ENCODE measurements around the gene NLRC4.

Gene NLRC4

DNA sequence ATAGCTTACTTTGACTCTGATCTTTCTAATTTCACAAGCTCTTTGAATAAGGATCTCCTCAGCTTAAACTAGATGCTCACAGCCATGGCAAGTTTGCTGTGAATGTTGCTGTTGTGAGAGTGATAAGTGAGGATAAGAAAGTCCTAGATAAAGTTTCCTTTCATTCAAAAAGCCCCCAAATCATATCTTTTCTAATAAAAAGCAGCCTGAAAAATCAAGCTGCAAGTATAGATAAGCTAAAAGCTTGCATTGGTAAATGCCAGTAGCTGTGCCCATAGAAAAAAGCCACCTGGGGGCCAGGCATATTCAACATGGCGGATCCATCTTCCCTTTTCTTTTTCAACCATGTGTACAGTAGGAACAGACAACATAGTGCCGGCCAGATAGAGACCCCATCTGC is 4.3 kb downstream of the NLRC4 start:
- no peak overlapping the region for H2BK120ac ChIP-seq (ENCODE audit: insufficient read depth, low read length, poor library complexity)
- H2AK5ac ChIP-seq (ENCODE audit: low read length) = no peak overlapping the region
- H4K8ac ChIP-seq (ENCODE audit: low read depth, low read length) = no peak overlapping the region
- no peak overlapping the region for H4K12ac ChIP-seq (ENCODE audit: low read depth, low read length)
- H3K4ac ChIP-seq (ENCODE audit: low read depth, low read length) = no peak overlapping the region
- H2BK12ac ChIP-seq (ENCODE audit: low read length) = no peak overlapping the region
- H3K4me1 ChIP-seq (ENCODE audit: control insufficient read depth in 1 of 2, insufficient read depth in 2 of 2, low read length in 2 of 2) = no peaks in the 10 kb centered on the region
- H3K23ac ChIP-seq (ENCODE audit: low read length) = no peak overlapping the region
- H3K4me3 ChIP-seq (ENCODE audit: low read depth, low read length) = no peak overlapping the region
- H4K91ac ChIP-seq (ENCODE audit: low read depth, low read length) = no peak overlapping the region
- H3K9ac ChIP-seq (ENCODE audit: low read length) = no peak overlapping the region
- no peak for DNase-seq
- no peak overlapping the region for H3K4me2 ChIP-seq (ENCODE audit: low read length)
- H3K79me2 ChIP-seq (ENCODE audit: control insufficient read depth, insufficient read depth, low read length, poor library complexity) = no peaks in the 10 kb centered on the region
- no peaks in the 10 kb centered on the region for H3K79me1 ChIP-seq (ENCODE audit: low read length)
- no peak overlapping the region for H2BK5ac ChIP-seq (ENCODE audit: low read depth, low read length, poor library complexity)
- H3K27me3 ChIP-seq (ENCODE audit: insufficient read depth, low read length) = no peaks in the 10 kb centered on the region
- no peak overlapping the region for H2AFZ ChIP-seq (ENCODE audit: insufficient read depth, low read length, poor library complexity)
- H3K14ac ChIP-seq (ENCODE audit: low read length) = no peak overlapping the region
- no CpG with 5 or more reads among the region's 2 CpGs for WGBS (ENCODE audit: extremely low coverage, insufficient coverage, insufficient read length)
- no peaks in the 10 kb centered on the region for H3K36me3 ChIP-seq (ENCODE audit: control insufficient read depth in 1 of 2, insufficient read depth in 2 of 2, low read length in 2 of 2)
- no peak overlapping the region for H3K18ac ChIP-seq (ENCODE audit: low read length)
- no peaks in the 10 kb centered on the region for H3K9me3 ChIP-seq (ENCODE audit: insufficient read depth, low read depth, low read length)
- H3K27ac ChIP-seq (ENCODE audit: low read depth, low read length) = no peak overlapping the region

- WGBS (ENCODE audit: extremely low coverage, insufficient coverage, insufficient read length) = no CpG with 5 or more reads among the region's 13 CpGs
Observed at GRCh38 chr2:32258242-32258641, 6.4 kb downstream of the NLRC4 start.

GRCh38 chr2:32250290-32250689 is 14.4 kb downstream of the NLRC4 start:
- H2BK12ac ChIP-seq (ENCODE audit: low read length) = no peak overlapping the region
- no peak overlapping the region for H3K23ac ChIP-seq (ENCODE audit: low read length)
- H2BK120ac ChIP-seq (ENCODE audit: insufficient read depth, low read length, poor library complexity) = no peak overlapping the region
- H4K91ac ChIP-seq (ENCODE audit: low read depth, low read length) = no peak overlapping the region
- H3K36me3 ChIP-seq (ENCODE audit: control insufficient read depth in 1 of 2, insufficient read depth in 2 of 2, low read length in 2 of 2) = no peaks in the 10 kb centered on the region
- no peak overlapping the region for H3K4me2 ChIP-seq (ENCODE audit: low read length)
- no CpG with 5 or more reads among the region's 10 CpGs for WGBS (ENCODE audit: extremely low coverage, insufficient coverage, insufficient read length)
- no peak overlapping the region for H3K27ac ChIP-seq (ENCODE audit: low read depth, low read length)
- DNase-seq = no peak
- no peak overlapping the region for H3K18ac ChIP-seq (ENCODE audit: low read length)
- H3K79me1 ChIP-seq (ENCODE audit: low read length) = no peaks in the 10 kb centered on the region
- no peaks in the 10 kb centered on the region for H3K9me3 ChIP-seq (ENCODE audit: insufficient read depth, low read depth, low read length)
- no peak overlapping the region for H3K4ac ChIP-seq (ENCODE audit: low read depth, low read length)
- H2BK5ac ChIP-seq (ENCODE audit: low read depth, low read length, poor library complexity) = no peak overlapping the region
- no peak overlapping the region for H3K14ac ChIP-seq (ENCODE audit: low read length)
- no peak overlapping the region for H4K8ac ChIP-seq (ENCODE audit: low read depth, low read length)
- no peak overlapping the region for H2AK5ac ChIP-seq (ENCODE audit: low read length)
- no peak overlapping the region for H4K12ac ChIP-seq (ENCODE audit: low read depth, low read length)
- H3K79me2 ChIP-seq (ENCODE audit: control insufficient read depth, insufficient read depth, low read length, poor library complexity) = no peaks in the 10 kb centered on the region
- no peak overlapping the region for H3K9ac ChIP-seq (ENCODE audit: low read length)
- H3K4me3 ChIP-seq (ENCODE audit: low read depth, low read length) = no peak overlapping the region
- no peaks in the 10 kb centered on the region for H3K27me3 ChIP-seq (ENCODE audit: insufficient read depth, low read length)
- no peak overlapping the region for H2AFZ ChIP-seq (ENCODE audit: insufficient read depth, low read length, poor library complexity)
- no peaks in the 10 kb centered on the region for H3K4me1 ChIP-seq (ENCODE audit: control insufficient read depth in 1 of 2, insufficient read depth in 2 of 2, low read length in 2 of 2)

More at GRCh38 chr2:32258242-32258641, 6.4 kb downstream of the NLRC4 start:
- Histone ChIP-seq H3K4me3 (ENCODE audit: low read depth, low read length) (no peak overlapping the region), H3K36me3 (ENCODE audit: control insufficient read depth in 1 of 2, insufficient read depth in 2 of 2, low read length in 2 of 2) (no peaks in the 10 kb centered on the region), H3K27me3 (ENCODE audit: insufficient read depth, low read length) (no peaks in the 10 kb centered on the region), H2BK5ac (ENCODE audit: low read depth, low read length, poor library complexity) (no peak overlapping the region), H3K4ac (ENCODE audit: low read depth, low read length) (no peak overlapping the region), H2AK5ac (ENCODE audit: low read length) (no peak overlapping the region), H3K4me1 (ENCODE audit: control insufficient read depth in 1 of 2, insufficient read depth in 2 of 2, low read length in 2 of 2) (no peaks in the 10 kb centered on the region), H3K79me2 (ENCODE audit: control insufficient read depth, insufficient read depth, low read length, poor library complexity) (no peaks in the 10 kb centered on the region), H3K79me1 (ENCODE audit: low read length) (no peaks in the 10 kb centered on the region), H4K91ac (ENCODE audit: low read depth, low read length) (no peak overlapping the region), H3K9ac (ENCODE audit: low read length) (no peak overlapping the region), H3K9me3 (ENCODE audit: insufficient read depth, low read depth, low read length) (no peaks in the 10 kb centered on the region), H2BK12ac (ENCODE audit: low read length) (no peak overlapping the region), H3K18ac (ENCODE audit: low read length) (no peak overlapping the region), H3K23ac (ENCODE audit: low read length) (no peak overlapping the region), H4K12ac (ENCODE audit: low read depth, low read length) (no peak overlapping the region), H3K4me2 (ENCODE audit: low read length) (no peak overlapping the region), H2BK120ac (ENCODE audit: insufficient read depth, low read length, poor library complexity) (no peak overlapping the region), H2AFZ (ENCODE audit: insufficient read depth, low read length, poor library complexity) (no peak overlapping the region), H4K8ac (ENCODE audit: low read depth, low read length) (no peak overlapping the region), H3K14ac (ENCODE audit: low read length) (no peak overlapping the region), H3K27ac (ENCODE audit: low read depth, low read length) (no peak overlapping the region)
- DNase-seq = no peak

DNA sequence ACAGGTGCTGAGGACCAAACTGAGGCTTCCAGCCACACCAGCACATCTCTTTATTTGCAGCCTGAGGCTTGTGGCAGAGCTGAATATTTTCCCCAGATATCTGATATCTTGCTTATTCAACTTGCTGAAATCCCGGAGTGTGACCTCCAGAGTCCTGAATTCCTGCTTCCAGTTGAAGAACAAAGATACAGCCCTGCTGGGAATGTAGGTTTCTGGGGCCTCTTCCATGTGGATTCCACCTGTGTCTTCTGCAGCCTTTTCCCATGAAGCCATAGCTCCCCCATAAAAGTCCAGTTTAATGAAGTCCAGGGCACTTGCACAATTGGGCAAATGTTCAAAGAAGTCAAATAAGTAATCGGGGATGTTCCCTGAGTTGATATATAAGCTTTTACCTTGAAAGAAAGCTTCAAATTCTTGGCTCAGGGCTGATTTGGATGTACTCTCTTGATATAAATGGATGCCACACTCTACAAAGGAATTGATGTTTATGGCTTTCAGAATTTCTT is 14.9 kb downstream of the NLRC4 start:
- Histone ChIP-seq H3K79me2 (ENCODE audit: control insufficient read depth, insufficient read depth, low read length, poor library complexity) (no peaks in the 10 kb centered on the region), H2BK12ac (ENCODE audit: low read length) (no peak overlapping the region), H3K27ac (ENCODE audit: low read depth, low read length) (no peak overlapping the region), H4K8ac (ENCODE audit: low read depth, low read length) (no peak overlapping the region), H3K9ac (ENCODE audit: low read length) (no peak overlapping the region), H3K36me3 (ENCODE audit: control insufficient read depth in 1 of 2, insufficient read depth in 2 of 2, low read length in 2 of 2) (no peaks in the 10 kb centered on the region), H2BK120ac (ENCODE audit: insufficient read depth, low read length, poor library complexity) (no peak overlapping the region), H2AFZ (ENCODE audit: insufficient read depth, low read length, poor library complexity) (no peak overlapping the region), H3K4me3 (ENCODE audit: low read depth, low read length) (no peak overlapping the region), H2AK5ac (ENCODE audit: low read length) (no peak overlapping the region), H3K4me1 (ENCODE audit: control insufficient read depth in 1 of 2, insufficient read depth in 2 of 2, low read length in 2 of 2) (no peaks in the 10 kb centered on the region), H3K14ac (ENCODE audit: low read length) (no peak overlapping the region), H3K18ac (ENCODE audit: low read length) (no peak overlapping the region), H2BK5ac (ENCODE audit: low read depth, low read length, poor library complexity) (no peak overlapping the region), H4K12ac (ENCODE audit: low read depth, low read length) (no peak overlapping the region), H4K91ac (ENCODE audit: low read depth, low read length) (no peak overlapping the region), H3K4me2 (ENCODE audit: low read length) (no peak overlapping the region), H3K4ac (ENCODE audit: low read depth, low read length) (no peak overlapping the region), H3K27me3 (ENCODE audit: insufficient read depth, low read length) (no peaks in the 10 kb centered on the region), H3K9me3 (ENCODE audit: insufficient read depth, low read depth, low read length) (no peaks in the 10 kb centered on the region), H3K23ac (ENCODE audit: low read length) (no peak overlapping the region), H3K79me1 (ENCODE audit: low read length) (no peaks in the 10 kb centered on the region)
- no peak for DNase-seq
- no CpG with 5 or more reads among the region's 2 CpGs for WGBS (ENCODE audit: extremely low coverage, insufficient coverage, insufficient read length)
